K562 (cell line): ENCODE measurements around the gene GARIN1A. TPM values are rescaled to one million over a fixed set of nuclear protein-coding genes. Genes with fewer than 3 reads are reported as not detected.

Experiments
- ARNT ChIP-seq, 2 experiments: fragments of 450-650 bp; IDR thresholded peaks; 2 replicates each; pipeline ENCODE4 v1.6.1; 2016; ENCODE audit warnings: mild to moderate bottlenecking in 1 of 2
- CHD2 ChIP-seq: IDR thresholded peaks from 2 replicates; pipeline ENCODE4 v1.6.1; 2011; ENCODE audit warnings: low read depth, low read length
- EGR1 ChIP-seq: fragments of 450-650 bp; conservative IDR thresholded peaks from 2 replicates; pipeline ENCODE4 v1.6.1; 2017; ENCODE audit warnings: mild to moderate bottlenecking
- FOSL1 ChIP-seq: fragments of 200-800 bp; sonication (Bioruptor generic); conservative IDR thresholded peaks from 2 replicates; pipeline ENCODE4 v1.6.1; 2016; ENCODE audit warnings: missing genetic modification characterization, missing compliant biosample characterization
- HCFC1 ChIP-seq: IDR thresholded peaks from 2 replicates; pipeline ENCODE4 v1.6.1; 2012; ENCODE audit warnings: low read depth, low read length, improper control_type of control experiment
- HMG20B ChIP-seq: fragments of 250-450 bp; sonication (Bioruptor Pico); IDR thresholded peaks from 2 replicates; pipeline ENCODE4 v1.5.0; 2021; ENCODE audit warnings: mild to moderate bottlenecking
- HSF4 ChIP-seq: fragments of 250-450 bp; sonication (Bioruptor Pico); IDR thresholded peaks from 2 replicates; pipeline ENCODE4 v2.1.2; 2022; ENCODE audit warnings: mild to moderate bottlenecking, moderate library complexity, borderline replicate concordance
- KDM4B ChIP-seq, 2 experiments: fragments of 450-650 bp in 1 of 2; sonication (generic) in 1 of 2; IDR thresholded peaks; 2 replicates each; pipeline ENCODE4 v1.6.1; 2016 to 2017; ENCODE audit warnings: borderline replicate concordance in 2 of 2, antibody characterized with exemption in 1 of 2, low read depth in 1 of 2, mild to moderate bottlenecking in 1 of 2
- NR2C2 ChIP-seq, 2 experiments: fragments of 200-800 bp in 1 of 2; sonication (Bioruptor generic) in 1 of 2; sonication (generic) in 1 of 2; formaldehyde crosslinking in 1 of 2; IDR thresholded peaks; 2 replicates each; pipeline versions ENCODE4 v1.6.1 to v1.8.0; 2016 to 2022; ENCODE audit warnings: mild to moderate bottlenecking in 1 of 2, missing compliant biosample characterization in 1 of 2, missing genetic modification characterization in 1 of 2, missing genetic modification reagents in 1 of 2
- PHF21A ChIP-seq: fragments of 450-650 bp; IDR thresholded peaks from 2 replicates; pipeline ENCODE4 v1.6.1; 2017; ENCODE audit warnings: low read depth, borderline replicate concordance
- POLR2H ChIP-seq: IDR thresholded peaks from 2 replicates; pipeline ENCODE4 v1.6.1; 2016; ENCODE audit warnings: missing genetic modification characterization, low read depth, mild to moderate bottlenecking, control low read depth, missing compliant biosample characterization, moderate library complexity
- RB1 ChIP-seq: fragments of 450-650 bp; IDR thresholded peaks from 2 replicates; pipeline ENCODE4 v1.6.1; 2017; ENCODE audit warnings: low read depth, mild to moderate bottlenecking
- RBBP5 ChIP-seq: fragments of 200-600 bp; sonication (generic); IDR thresholded peaks from 2 replicates; pipeline ENCODE4 v1.6.1; 2012; ENCODE audit warnings: borderline replicate concordance, mild to moderate bottlenecking, low read length, control low read depth, inconsistent platforms; ENCODE audit not compliant: insufficient read depth, poor library complexity, severe bottlenecking
- RBM22 ChIP-seq: fragments of 200-400 bp; formaldehyde crosslinking; IDR thresholded peaks from 2 replicates; pipeline ENCODE4 v1.6.1; 2018; ENCODE audit warnings: low read length, low read depth; ENCODE audit not compliant: poor library complexity, severe bottlenecking
- RNF2 ChIP-seq: sonication (generic); IDR thresholded peaks from 2 replicates; pipeline ENCODE4 v1.6.1; 2016
- SMARCA4 ChIP-seq: fragments of 450-650 bp; IDR thresholded peaks from 2 replicates; pipeline ENCODE4 v1.6.1; 2016
- TAF7 ChIP-seq: fragments of 450-650 bp; IDR thresholded peaks from 2 replicates; pipeline ENCODE4 v1.6.1; 2016; ENCODE audit warnings: missing genetic modification characterization, missing compliant biosample characterization
- TCF7 ChIP-seq: sonication (generic); IDR thresholded peaks from 2 replicates; pipeline ENCODE4 v1.6.1; 2016; ENCODE audit warnings: antibody characterized with exemption, borderline replicate concordance
- THAP12 ChIP-seq: fragments of 250-450 bp; sonication (Bioruptor Pico); IDR thresholded peaks from 2 replicates; pipeline ENCODE4 v1.9.0; 2021; ENCODE audit warnings: mild to moderate bottlenecking, inconsistent platforms
- ZBTB11 ChIP-seq, 3 experiments: fragments of 200-800 bp in 1 of 3; fragments of 250-450 bp in 1 of 3; fragments of 450-650 bp in 1 of 3; sonication (Bioruptor Pico) in 1 of 3; sonication (Bioruptor generic) in 1 of 3; formaldehyde crosslinking in 1 of 3; IDR thresholded peaks; 2 replicates each; pipeline versions ENCODE4 v1.6.1 to v1.8.0; 2016 to 2022; ENCODE audit warnings: mild to moderate bottlenecking in 2 of 3, missing genetic modification characterization in 2 of 3, missing compliant biosample characterization in 1 of 3, moderate library complexity in 1 of 3
- ZC3H11A ChIP-seq: IDR thresholded peaks from 2 replicates; pipeline ENCODE4 v1.6.1; 2012; ENCODE audit warnings: low read depth, low read length, improper control_type of control experiment
- polyA plus RNA-seq, 8 experiments: library from polyadenylated mRNA; depleted of rRNA in 4 of 8; stranded (reverse) in 5 of 8; unstranded in 3 of 8; fragments of >200 nt; fragmentation: Nextera tagmentation in 2 of 8; fragmentation: Illumina TruSeq in 1 of 8; extraction: Ambion mirVana in 2 of 8; extraction: Trizol in 1 of 8; gene quantifications; 2 replicates each; pipeline versions ENCODE4 v1.2.1 to v1.2.3, GENCODE V29; 2011 to 2014; ENCODE audit warnings: inconsistent platforms in 1 of 8, missing spikeins in 1 of 8
- total RNA-seq, 7 experiments: library from RNA; depleted of rRNA in 6 of 7; stranded (reverse); fragments of >200 nt in 6 of 7; fragmentation: Illumina TruSeq in 2 of 7; extraction: Trizol in 2 of 7; gene quantifications; 2 replicates each; pipeline versions ENCODE4 v1.2.1 to v1.2.3, GENCODE V29; 2011 to 2021; ENCODE audit warnings: low replicate concordance in 1 of 7
- TF ChIP-seq, protein P1 (sequence below): sonication (generic); formaldehyde crosslinking; IDR thresholded peaks from 2 replicates; pipeline ENCODE4 v1.9.0; 2022; ENCODE audit warnings: mild to moderate bottlenecking, missing genetic modification reagents

Gene GARIN1A
- total and polyA plus RNA-seq, 9 of the 15 experiments (the other 6 are each of a cell fraction or from before 2014, with no cell fraction given) = 0.01 to 0.41 (median 0.04) TPM; not detected in 3

DNA sequence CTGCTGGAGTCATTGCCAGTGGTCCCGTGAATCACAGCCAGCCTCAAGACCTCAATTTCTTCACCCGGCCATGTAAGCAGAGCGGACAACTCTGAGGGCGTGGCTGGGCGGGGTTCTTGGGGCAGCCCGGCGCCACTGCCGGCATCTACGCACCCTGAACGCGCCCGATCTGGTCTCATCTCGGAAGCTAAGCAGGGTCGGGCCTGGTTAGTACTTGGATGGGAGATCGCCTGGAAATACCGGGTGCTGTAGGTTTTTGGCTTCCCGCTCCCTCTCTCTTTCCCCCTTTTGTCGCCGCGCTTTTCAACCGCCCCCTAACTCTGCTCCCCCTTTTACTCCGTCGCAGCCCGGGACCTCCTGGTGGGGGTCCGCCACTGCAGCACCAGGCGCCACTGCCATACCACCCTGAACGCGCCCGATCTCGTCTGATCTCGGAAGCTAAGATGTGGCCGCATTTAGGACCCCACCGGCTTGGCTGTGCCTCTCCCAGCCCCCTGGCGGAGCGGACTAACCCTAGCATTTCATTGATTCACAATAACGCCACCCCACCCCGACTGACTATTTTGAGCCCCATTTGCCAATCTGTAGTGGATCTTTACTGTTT is 25.3 kb downstream of the GARIN1A start (continued):
- TF ChIP-seq POLR2H (tag) = peak; percentile 70; the same call in 1 of the 2 replicates
- peak in 1 of 3 experiments; percentile 81; a peak in 2 of 6 replicates for TF ChIP-seq ZBTB11 (CRISPR knock-in tag; IDR thresholded peaks at IDR 0.05)
- peak; percentile 24; the same call in 1 of the 2 replicates for TF ChIP-seq TAF7
- 0 out of 2 replicates have a peak, but pooled peaks have one; percentile 29 for TF ChIP-seq FOSL1
- TF ChIP-seq KDM4B (IDR thresholded peaks at IDR 0.05; ENCODE audit: borderline replicate concordance in 2 of 2, low read depth in 1 of 2) = peak in 1 of 2 experiments; percentile 74; a peak in 1 of 4 replicates
- peak; percentile 85; the same call in 1 of the 2 replicates for TF ChIP-seq PHF21A
- TF ChIP-seq HSF4 = no peak
- TF ChIP-seq EGR1 = no peak
- TF ChIP-seq SMARCA4 = peak; percentile 78
- TF ChIP-seq THAP12 (CRISPR knock-in tag) = peak; percentile 73
- 0 out of 2 replicates have a peak, but pooled peaks have one; percentile 24 for TF ChIP-seq CHD2
- TF ChIP-seq ZC3H11A = no peak
- peak; percentile 82; the same call in 1 of the 2 replicates for TF ChIP-seq TCF7
- TF ChIP-seq RBBP5 = peak; percentile 43
- peak; percentile 44 for TF ChIP-seq HCFC1
- peak in 1 of 2 experiments; percentile 88; a peak in 1 of 4 replicates for TF ChIP-seq ARNT (IDR thresholded peaks at IDR 0.05)
- TF ChIP-seq RBM22 = peak; percentile 58
- TF ChIP-seq NR2C2 (CRISPR knock-in tag; IDR thresholded peaks at IDR 0.05) = peak; percentile 44; the same call in 1 of the 2 replicates
- no peak for TF ChIP-seq NR2C2 (tag; IDR thresholded peaks at IDR 0.05)
- TF ChIP-seq, protein P1, sequence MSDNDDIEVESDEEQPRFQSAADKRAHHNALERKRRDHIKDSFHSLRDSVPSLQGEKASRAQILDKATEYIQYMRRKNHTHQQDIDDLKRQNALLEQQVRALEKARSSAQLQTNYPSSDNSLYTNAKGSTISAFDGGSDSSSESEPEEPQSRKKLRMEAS (CRISPR knock-in tag) = peak; percentile 46
- TF ChIP-seq RB1 = peak; percentile 93
- peak; percentile 58; the same call in 1 of the 2 replicates for TF ChIP-seq RNF2
- TF ChIP-seq HMG20B (CRISPR knock-in tag) = no peak
